IPS-20b (cell line): ENCODE results near the gene SRGAP1.
"Not testable (repeated sequence)": the region's sequence is repeated elsewhere in the genome, so short reads cannot be mapped to it uniquely, and the experiment has no call there.

Experiments used
- H3K27ac ChIP-seq: one replicate; pipeline ENCODE4 v1.5.1; 2013; ENCODE audit warnings: low read length
- H3K27me3 ChIP-seq: 2 replicates; pipeline ENCODE4 v1.6.1; 2013; ENCODE audit warnings: mild to moderate bottlenecking, low read length, inconsistent platforms; ENCODE audit not compliant: insufficient read depth
- H3K36me3 ChIP-seq: 2 replicates; pipeline ENCODE4 v1.6.1; 2013; ENCODE audit warnings: low read depth, mild to moderate bottlenecking, inconsistent platforms, low read length, moderate library complexity; ENCODE audit not compliant: insufficient read depth
- H3K4me1 ChIP-seq: 2 replicates; pipeline ENCODE4 v1.6.1; 2013; ENCODE audit warnings: mild to moderate bottlenecking, control low read depth, inconsistent platforms, low read length, moderate library complexity; ENCODE audit not compliant: insufficient read depth
- H3K4me3 ChIP-seq: 2 replicates; pipeline ENCODE4 v1.5.1; 2013; ENCODE audit warnings: mild to moderate bottlenecking, low read length, inconsistent platforms
- H3K9ac ChIP-seq: 2 replicates; pipeline ENCODE4 v1.6.1; 2013; ENCODE audit warnings: low read depth, mild to moderate bottlenecking, inconsistent platforms, low read length, moderate library complexity
- H3K9me3 ChIP-seq: 2 replicates; pipeline ENCODE4 v1.6.1; 2013; ENCODE audit warnings: mild to moderate bottlenecking, low read depth, low read length, inconsistent platforms; ENCODE audit not compliant: insufficient read depth

Gene SRGAP1

DNA sequence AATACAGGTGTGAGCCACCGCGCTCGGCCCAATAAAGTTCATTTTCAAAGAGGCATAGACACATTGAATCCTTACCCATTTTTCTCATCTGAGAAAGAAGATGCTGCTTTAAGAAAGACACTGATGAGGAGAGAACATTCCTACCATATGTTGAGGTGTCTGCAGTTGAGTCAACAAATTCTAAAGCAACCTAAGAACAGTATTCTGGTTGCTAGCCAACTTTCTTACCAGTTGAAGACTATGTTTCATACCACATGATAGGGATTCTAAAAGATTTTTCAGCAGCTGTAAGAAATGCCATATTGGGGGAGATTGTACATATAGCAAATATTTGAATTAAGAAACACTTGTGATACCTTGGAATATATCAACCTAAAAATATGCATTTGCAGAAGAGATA is 160.1 kb downstream of the SRGAP1 start:
- H3K36me3 ChIP-seq: no peaks in the 10 kb centered on the region
- H3K4me1 ChIP-seq: no peaks in the 10 kb centered on the region

DNA sequence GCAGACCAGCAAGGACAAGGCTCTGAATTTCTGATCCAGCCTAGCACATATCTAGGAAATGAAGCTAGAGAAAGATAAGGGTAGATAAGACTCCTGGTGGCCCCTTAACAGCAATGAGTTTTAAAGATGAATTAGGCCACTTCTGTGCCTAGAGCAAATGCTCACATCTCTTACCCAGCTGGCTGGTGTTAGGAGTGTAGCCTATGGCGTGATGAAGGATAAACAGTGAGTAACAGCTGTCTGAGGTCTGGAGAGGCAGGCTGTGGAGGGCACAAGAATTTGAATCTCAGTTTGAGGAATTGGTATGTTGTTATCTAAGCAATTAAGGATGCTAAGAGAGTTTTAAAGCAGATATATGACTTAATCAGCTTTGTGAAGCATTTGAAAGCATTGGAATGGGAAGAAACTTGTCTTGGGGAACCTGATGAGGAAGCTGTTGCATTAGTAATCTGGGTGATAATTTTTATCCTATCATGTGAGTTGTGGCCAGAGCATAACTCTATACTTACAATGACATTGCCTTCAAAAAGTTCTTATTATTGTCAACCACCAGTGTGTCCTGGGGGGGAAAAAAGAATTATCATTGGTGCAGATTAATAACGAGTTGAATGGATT is 161.8 kb downstream of the SRGAP1 start:
- H3K9me3 ChIP-seq: no peaks in the 10 kb centered on the region
- no peak overlapping the region for H3K4me3 ChIP-seq
- no peaks in the 10 kb centered on the region for H3K36me3 ChIP-seq
- no peak overlapping the region for H3K27ac ChIP-seq
- H3K9ac ChIP-seq: no peak overlapping the region
- H3K27me3 ChIP-seq: no peaks in the 10 kb centered on the region
- H3K4me1 ChIP-seq: no peaks in the 10 kb centered on the region

More for the DNA sequence above, 160.1 kb downstream of the SRGAP1 start:
- Histone ChIP-seq H3K9me3 (no peaks in the 10 kb centered on the region), H3K4me3 (no peak overlapping the region), H3K27me3 (no peaks in the 10 kb centered on the region), H3K27ac (no peak overlapping the region), H3K9ac (no peak overlapping the region)

DNA sequence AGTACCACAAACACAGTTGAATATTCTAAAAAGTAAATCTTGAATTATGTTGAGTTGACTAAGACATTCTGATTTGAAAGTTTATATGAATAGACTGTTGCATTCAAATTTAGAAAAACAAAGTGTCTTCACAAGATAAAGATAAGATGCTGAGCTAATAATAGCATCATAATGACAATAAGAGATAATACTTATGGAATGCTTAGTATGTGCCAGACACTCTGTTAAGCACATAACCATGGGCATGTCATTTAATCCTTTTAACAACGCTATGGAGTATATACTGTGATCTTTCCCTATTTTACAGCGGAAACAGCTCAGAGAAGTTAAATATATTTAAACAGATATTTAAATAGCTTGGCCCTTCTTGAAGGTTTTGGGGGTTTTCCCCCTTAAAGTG is 163.4 kb downstream of the SRGAP1 start:
- H3K27ac ChIP-seq: no peak overlapping the region
- H3K4me3 ChIP-seq: no peak overlapping the region
- no peaks in the 10 kb centered on the region for H3K9me3 ChIP-seq
- H3K9ac ChIP-seq: no peak overlapping the region
- H3K27me3 ChIP-seq: no peaks in the 10 kb centered on the region
- no peaks in the 10 kb centered on the region for H3K4me1 ChIP-seq
- no peaks in the 10 kb centered on the region for H3K36me3 ChIP-seq

DNA sequence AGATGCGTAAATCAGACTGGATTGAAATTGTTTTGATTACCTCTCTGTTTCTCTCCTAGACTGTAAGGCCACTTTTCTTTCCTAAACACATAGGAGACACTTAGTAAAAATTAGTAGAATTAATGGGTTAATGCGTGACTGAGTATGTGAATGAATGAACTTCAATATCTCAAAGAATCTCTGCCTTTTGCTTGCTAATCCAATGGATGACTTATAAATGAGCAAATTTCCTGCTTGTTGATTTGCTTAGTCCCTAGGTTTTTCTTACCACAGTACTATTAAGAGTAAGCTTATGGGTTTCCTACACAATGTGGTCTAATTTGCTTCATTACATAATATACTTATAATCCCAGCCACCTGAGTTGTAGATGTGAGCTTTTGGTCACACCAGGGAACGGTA is 164.1 kb downstream of the SRGAP1 start:
- Histone ChIP-seq H3K9me3 (no peaks in the 10 kb centered on the region), H3K4me1 (no peaks in the 10 kb centered on the region), H3K36me3 (no peaks in the 10 kb centered on the region), H3K27me3 (no peaks in the 10 kb centered on the region), H3K27ac (no peak overlapping the region), H3K4me3 (no peak overlapping the region), H3K9ac (no peak overlapping the region)

DNA sequence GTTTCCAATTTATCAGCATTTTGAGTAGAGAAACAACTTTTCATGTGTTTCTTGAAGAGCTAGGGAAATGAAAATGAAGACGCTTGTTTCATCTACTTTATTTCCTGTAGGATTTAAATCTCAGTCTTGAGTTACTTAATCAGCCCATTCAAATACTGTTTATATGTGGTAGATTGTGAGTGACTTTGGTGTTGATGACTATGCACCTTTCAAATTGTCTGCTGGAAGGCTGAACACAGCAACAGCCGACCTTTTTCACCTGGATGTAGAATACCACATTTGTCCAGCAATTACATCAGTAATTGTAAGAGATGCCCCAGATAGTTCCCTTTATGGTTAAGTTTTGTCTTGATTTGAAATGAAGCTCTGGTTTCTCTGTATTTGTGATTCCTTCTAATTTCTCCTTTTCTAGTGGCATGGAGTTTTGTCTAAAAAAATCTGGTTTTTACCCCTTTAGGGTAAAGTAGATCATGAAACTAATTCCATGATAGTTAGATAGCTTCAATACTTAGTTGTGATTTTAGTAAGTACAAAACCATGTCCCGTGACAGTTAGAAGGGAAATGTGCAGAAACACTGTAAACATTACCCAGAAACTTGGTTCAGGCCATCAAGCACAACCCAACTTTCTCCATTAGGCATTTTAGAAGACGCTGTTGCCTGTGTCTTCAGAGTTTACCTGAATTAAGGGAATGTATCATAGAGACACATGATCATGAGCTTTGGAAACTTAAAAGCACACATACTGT is 165.0 kb downstream of the SRGAP1 start:
- Histone ChIP-seq H3K27ac (no peak overlapping the region), H3K4me1 (no peaks in the 10 kb centered on the region), H3K4me3 (no peak overlapping the region)

DNA sequence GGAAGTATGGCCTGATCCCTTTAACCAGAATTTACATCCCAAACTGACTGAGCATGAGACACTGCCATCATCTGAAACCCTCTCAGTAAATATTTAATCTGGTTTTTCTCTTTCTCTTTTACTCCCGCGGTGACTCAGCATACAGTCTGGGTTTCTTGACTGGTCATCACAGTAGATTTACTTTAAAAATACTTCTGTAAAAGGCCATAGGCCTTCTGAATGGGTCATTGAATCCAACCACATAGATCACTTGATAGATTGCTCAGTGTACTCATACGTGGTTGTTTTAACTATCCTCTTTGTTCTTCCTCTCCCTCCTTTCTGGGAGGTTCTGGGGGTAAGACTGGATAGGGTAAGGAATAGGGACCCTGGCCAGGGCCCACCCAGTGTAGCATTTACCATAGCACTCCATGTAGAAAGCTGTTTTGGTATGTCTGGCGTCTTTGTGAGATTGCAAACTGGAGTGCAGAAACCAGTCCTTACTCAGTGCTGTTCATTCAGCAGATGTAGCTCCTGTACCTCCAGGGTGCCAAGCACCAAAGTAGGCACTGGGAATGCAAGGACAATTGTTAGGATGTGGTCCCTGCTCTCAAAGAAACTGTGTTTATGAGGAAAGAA is 165.7 kb downstream of the SRGAP1 start:
- no peak overlapping the region for H3K27ac ChIP-seq
- H3K4me3 ChIP-seq: no peak overlapping the region
- H3K9me3 ChIP-seq: no peaks in the 10 kb centered on the region
- H3K9ac ChIP-seq: no peak overlapping the region
- H3K27me3 ChIP-seq: no peaks in the 10 kb centered on the region
- H3K36me3 ChIP-seq: no peaks in the 10 kb centered on the region
- H3K4me1 ChIP-seq: no peaks in the 10 kb centered on the region

More for the DNA sequence above, 165.0 kb downstream of the SRGAP1 start:
- Histone ChIP-seq H3K27me3 (no peaks in the 10 kb centered on the region), H3K9me3 (no peaks in the 10 kb centered on the region), H3K9ac (no peak overlapping the region), H3K36me3 (no peaks in the 10 kb centered on the region)

DNA sequence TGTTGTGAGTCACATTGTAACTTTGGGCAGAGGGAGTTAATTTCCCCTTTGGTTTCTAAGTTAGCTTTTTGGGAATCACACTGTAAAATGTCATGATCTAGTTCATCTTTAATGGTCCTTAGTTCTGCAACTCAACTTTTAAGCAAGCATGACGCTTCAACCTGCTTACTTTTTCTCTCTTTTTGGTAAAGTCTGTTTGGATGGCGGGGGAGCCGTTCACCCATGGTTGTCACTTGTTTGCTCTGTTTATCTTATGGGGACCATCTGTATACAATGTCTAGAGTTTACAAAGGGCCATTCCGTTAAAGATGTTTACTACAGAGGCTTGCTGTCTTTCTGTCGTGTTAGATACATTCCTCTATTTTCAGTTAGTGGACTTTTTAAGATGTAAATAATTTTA is 172.0 kb downstream of the SRGAP1 start:
- no peak overlapping the region for H3K27ac ChIP-seq
- H3K4me1 ChIP-seq: peaks cover 5% of the 10 kb centered on the region; the same call in 1 of the 2 replicates
- no peak overlapping the region for H3K4me3 ChIP-seq
- H3K9me3 ChIP-seq: no peaks in the 10 kb centered on the region
- H3K36me3 ChIP-seq: no peaks in the 10 kb centered on the region
- no peak overlapping the region for H3K9ac ChIP-seq
- no peaks in the 10 kb centered on the region for H3K27me3 ChIP-seq

DNA sequence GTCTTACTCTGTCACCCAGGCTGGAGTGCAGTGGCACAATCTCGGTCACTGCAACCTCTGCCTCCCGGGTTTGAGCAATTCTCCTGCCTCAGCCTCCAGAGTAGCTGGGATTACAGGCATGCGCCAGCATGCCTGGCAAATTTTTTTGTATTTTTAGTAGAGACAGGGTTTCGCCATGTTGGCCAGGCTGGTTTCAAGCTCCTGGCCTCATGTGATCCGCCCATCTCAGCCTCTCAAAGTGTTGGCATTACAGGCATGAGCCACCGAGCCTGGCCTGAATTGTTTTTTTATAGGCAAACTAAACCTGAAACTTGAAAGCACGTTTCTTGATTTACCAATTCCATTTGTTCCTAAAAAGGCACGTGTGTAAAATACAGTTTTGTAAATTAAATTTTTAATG is 173.6 kb downstream of the SRGAP1 start:
- not testable (repeated sequence) for H3K9me3 ChIP-seq

DNA sequence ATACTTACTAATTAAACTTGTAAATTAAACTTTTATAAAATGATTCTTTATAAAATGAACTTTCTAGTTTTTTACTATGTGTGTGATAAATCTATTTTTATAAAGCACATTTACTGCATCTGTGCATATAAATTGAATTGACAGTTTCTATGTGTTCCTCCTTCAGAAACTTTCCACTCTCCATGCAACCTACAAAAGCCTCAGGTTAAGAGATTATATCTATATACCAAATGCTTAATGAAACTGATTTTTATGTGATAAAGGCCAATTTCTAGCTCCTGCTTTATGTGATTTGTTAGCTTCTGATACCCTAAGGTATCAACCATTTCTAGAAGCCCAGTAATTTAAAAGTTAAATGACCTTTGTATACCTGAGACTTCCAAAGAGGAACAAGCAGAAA is 174.0 kb downstream of the SRGAP1 start:
- no peak overlapping the region for H3K27ac ChIP-seq
- no peaks in the 10 kb centered on the region for H3K27me3 ChIP-seq
- peaks cover 8% of the 10 kb centered on the region; the same call in 1 of the 2 replicates for H3K4me1 ChIP-seq
- no peak overlapping the region for H3K9ac ChIP-seq
- no peaks in the 10 kb centered on the region for H3K36me3 ChIP-seq
- no peaks in the 10 kb centered on the region for H3K9me3 ChIP-seq
- H3K4me3 ChIP-seq: no peak overlapping the region

More for the DNA sequence above, 173.6 kb downstream of the SRGAP1 start:
- H3K27ac ChIP-seq, H3K4me3 ChIP-seq, H3K4me1 ChIP-seq, H3K27me3 ChIP-seq, H3K36me3 ChIP-seq, H3K9ac ChIP-seq: not testable (repeated sequence)

DNA sequence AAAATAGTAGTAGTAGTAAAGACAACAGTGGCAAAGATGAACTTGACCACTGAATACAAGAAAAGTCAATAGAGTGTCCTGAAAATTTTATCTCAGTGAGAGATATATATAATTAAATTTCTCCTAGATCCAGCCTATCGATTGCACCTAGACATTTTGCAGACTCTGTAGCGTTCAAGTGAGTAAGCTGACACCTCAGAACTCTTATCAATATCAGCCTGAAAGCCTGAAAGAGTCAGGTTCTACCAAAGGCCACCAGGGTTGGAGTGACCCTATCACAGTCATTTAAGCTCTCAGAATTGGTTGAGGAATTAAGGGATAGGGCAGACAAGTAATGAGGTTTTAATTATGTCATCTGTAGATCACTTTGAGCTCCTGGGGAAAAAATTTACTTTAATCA is 174.6 kb downstream of the SRGAP1 start:
- no peaks in the 10 kb centered on the region for H3K27me3 ChIP-seq
- no peak overlapping the region for H3K27ac ChIP-seq
- H3K9ac ChIP-seq: no peak overlapping the region
- peaks cover 8% of the 10 kb centered on the region; the same call in 1 of the 2 replicates for H3K4me1 ChIP-seq
- H3K36me3 ChIP-seq: no peaks in the 10 kb centered on the region
- no peaks in the 10 kb centered on the region for H3K9me3 ChIP-seq
- H3K4me3 ChIP-seq: no peak overlapping the region

DNA sequence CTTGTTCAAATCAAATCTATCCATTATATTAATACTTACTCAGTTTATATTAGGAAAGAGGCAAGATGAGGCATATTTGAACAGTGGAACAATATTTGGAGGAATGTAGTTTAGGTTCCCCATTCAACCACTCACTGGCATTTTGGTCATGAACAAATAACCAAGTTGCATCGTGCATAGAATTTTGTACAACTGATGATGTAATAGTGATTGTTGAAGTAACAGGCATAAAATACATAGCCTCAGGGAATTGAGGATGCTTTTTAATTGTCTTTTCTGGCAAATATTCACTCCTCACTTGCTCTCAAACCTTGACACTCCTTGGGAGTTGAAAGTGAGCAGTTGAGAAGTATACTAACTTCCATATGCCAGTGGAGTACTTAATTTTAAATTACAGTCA is 175.2 kb downstream of the SRGAP1 start:
- Histone ChIP-seq H3K36me3 (no peaks in the 10 kb centered on the region), H3K27ac (no peak overlapping the region), H3K4me1 (peaks cover 8% of the 10 kb centered on the region; the same call in 1 of the 2 replicates), H3K9ac (no peak overlapping the region), H3K27me3 (no peaks in the 10 kb centered on the region), H3K4me3 (no peak overlapping the region), H3K9me3 (no peaks in the 10 kb centered on the region)
